ENCODE results near the gene RAPGEF5. TPM values are rescaled to one million over a fixed set of nuclear protein-coding genes. Genes with fewer than 3 reads are reported as not detected.

Gene RAPGEF5
- total RNA-seq, 3 donors from 2014 or later, result 18.7 to 78.0 (median 41.9) TPM

- DNase-seq (ENCODE audit: low spot score in 2 of 2), result no peak
- H3K36me3 ChIP-seq, result no peaks in the 10 kb centered on the region
- TF ChIP-seq POLR2A (IDR thresholded peaks at IDR 0.05) (no peak), POLR2AphosphoS5 (IDR thresholded peaks at IDR 0.05) (no peak), CTCF (IDR thresholded peaks at IDR 0.05) (no peak)
- intact Hi-C loops (cut with DNase I; ENCODE audit: low total_unique reads), result no loop called here
- peak overlapping the region; percentile 37 to 79 (median 66) for H3K4me3 ChIP-seq
- H3K27ac ChIP-seq, result peak overlapping the region; percentile 73 to 85
- H3K4me1 ChIP-seq, result no peaks in the 10 kb centered on the region
- no peaks in the 10 kb centered on the region for H3K27me3 ChIP-seq
- no peaks in the 10 kb centered on the region for H3K9me3 ChIP-seq
Measured at GRCh38 chr7:22356010-22356691, 803 bp downstream of the RAPGEF5 start.

- intact Hi-C loops (cut with DNase I; ENCODE audit: low total_unique reads), result no loop called here
- H3K27me3 ChIP-seq, result no peaks in the 10 kb centered on the region
- peak overlapping the region in 2 of 3 donors; percentile 66 to 79 for H3K4me3 ChIP-seq
- no peak for DNase-seq (ENCODE audit: low spot score in 2 of 2)
- H3K4me1 ChIP-seq, result no peaks in the 10 kb centered on the region
- TF ChIP-seq POLR2AphosphoS5 (IDR thresholded peaks at IDR 0.05), result no peak
- TF ChIP-seq POLR2A (IDR thresholded peaks at IDR 0.05), result no peak
- TF ChIP-seq CTCF (IDR thresholded peaks at IDR 0.05), result no peak
- H3K36me3 ChIP-seq, result no peaks in the 10 kb centered on the region
- H3K27ac ChIP-seq, result no peak overlapping the region
- no peaks in the 10 kb centered on the region for H3K9me3 ChIP-seq
Measured at GRCh38 chr7:22355620-22356009, 1.3 kb downstream of the RAPGEF5 start.

- intact Hi-C loops (cut with DNase I; ENCODE audit: low total_unique reads), result no loop called here
- no peak overlapping the region for H3K27ac ChIP-seq
- no peaks in the 10 kb centered on the region for H3K9me3 ChIP-seq
- TF ChIP-seq CTCF (IDR thresholded peaks at IDR 0.05) (no peak), POLR2A (IDR thresholded peaks at IDR 0.05) (no peak), POLR2AphosphoS5 (IDR thresholded peaks at IDR 0.05) (no peak)
- no peaks in the 10 kb centered on the region for H3K4me1 ChIP-seq
- no peaks in the 10 kb centered on the region for H3K36me3 ChIP-seq
- no peaks in the 10 kb centered on the region for H3K27me3 ChIP-seq
- DNase-seq (ENCODE audit: low spot score in 2 of 2), result no peak
- no peak overlapping the region for H3K4me3 ChIP-seq
Measured at GRCh38 chr7:22354462-22354861, 2.5 kb downstream of the RAPGEF5 start.

- no peak for TF ChIP-seq POLR2AphosphoS5 (IDR thresholded peaks at IDR 0.05)
- TF ChIP-seq CTCF (IDR thresholded peaks at IDR 0.05), result no peak
- no peak for TF ChIP-seq POLR2A (IDR thresholded peaks at IDR 0.05)
- DNase-seq (ENCODE audit: low spot score in 2 of 2), result no peak
- intact Hi-C loops (cut with DNase I; ENCODE audit: low total_unique reads), result loop anchor here (2.0 kb wide), 1 partner anchor 48 kb away; no protein-coding TSS in a partner anchor
- Histone ChIP-seq H3K4me1 (no peaks in the 10 kb centered on the region), H3K27ac (no peak overlapping the region), H3K9me3 (no peaks in the 10 kb centered on the region), H3K36me3 (no peaks in the 10 kb centered on the region), H3K4me3 (no peak overlapping the region), H3K27me3 (no peaks in the 10 kb centered on the region)
Measured at GRCh38 chr7:22352887-22353286, 4.1 kb downstream of the RAPGEF5 start.

- DNase-seq (ENCODE audit: low spot score in 2 of 2), result no peak
- H3K27me3 ChIP-seq, result no peaks in the 10 kb centered on the region
- H3K36me3 ChIP-seq, result no peaks in the 10 kb centered on the region
- no peaks in the 10 kb centered on the region for H3K4me1 ChIP-seq
- TF ChIP-seq CTCF (IDR thresholded peaks at IDR 0.05), result no peak
- no peak for TF ChIP-seq POLR2A (IDR thresholded peaks at IDR 0.05)
- no peak for TF ChIP-seq POLR2AphosphoS5 (IDR thresholded peaks at IDR 0.05)
- intact Hi-C loops (cut with DNase I; ENCODE audit: low total_unique reads), result loop anchor here (2.0 kb wide), 1 partner anchor 47 kb away; no protein-coding TSS in a partner anchor
- no peak overlapping the region for H3K4me3 ChIP-seq
- H3K9me3 ChIP-seq, result no peaks in the 10 kb centered on the region
- H3K27ac ChIP-seq, result no peak overlapping the region
Measured at GRCh38 chr7:22351878-22352277, 5.1 kb downstream of the RAPGEF5 start.
